GM23338 (cell line): ENCODE data around the gene RP9. TPM values are rescaled to one million over a fixed set of nuclear protein-coding genes. Genes with fewer than 3 reads are reported as not detected.

Experiments
- ATAC-seq: fragments of 200-7000 bp; cut with Tn5 transposase; 3 replicates; pipeline ENCODE4 v1.9.1; 2020
- DNase-seq: peaks from one replicate; pipeline ENCODE4 v3.0.0-alpha.2; 2015; ENCODE audit warnings: low spot score
- H2AFZ ChIP-seq: fragments of 200-600 bp; sonication (generic); 2 replicates; pipeline ENCODE4 v1.8.0; 2016; ENCODE audit warnings: antibody characterized with exemption, mild to moderate bottlenecking, moderate library complexity
- H3F3A ChIP-seq: fragments of 200-600 bp; sonication (generic); replicated peaks from 2 replicates; pipeline ENCODE4 v1.8.0; 2017; ENCODE audit warnings: antibody characterized with exemption, mixed run types, low read depth
- H3K27ac ChIP-seq: fragments of 200-600 bp; sonication (generic); 2 replicates; pipeline ENCODE4 v1.6.1; 2016; ENCODE audit warnings: low read depth
- H3K27me3 ChIP-seq: fragments of 200-600 bp; sonication (generic); 2 replicates; pipeline ENCODE4 v1.8.0; 2016; ENCODE audit warnings: mild to moderate bottlenecking, mixed run types, moderate library complexity; ENCODE audit not compliant: insufficient read depth
- H3K36me3 ChIP-seq: fragments of 200-600 bp; sonication (generic); 2 replicates; pipeline ENCODE4 v1.8.0; 2016; ENCODE audit warnings: mild to moderate bottlenecking; ENCODE audit not compliant: insufficient read depth
- H3K4me1 ChIP-seq: fragments of 200-600 bp; sonication (generic); 2 replicates; pipeline ENCODE4 v1.8.0; 2016; ENCODE audit warnings: mild to moderate bottlenecking, moderate library complexity; ENCODE audit not compliant: insufficient read depth
- H3K4me2 ChIP-seq: fragments of 200-600 bp; sonication (generic); 2 replicates; pipeline ENCODE4 v1.7.1; 2017; ENCODE audit warnings: mixed run types
- H3K4me3 ChIP-seq: fragments of 200-600 bp; sonication (generic); 2 replicates; pipeline ENCODE4 v1.6.1; 2016; ENCODE audit warnings: mixed run types
- H3K79me2 ChIP-seq: fragments of 200-600 bp; sonication (generic); replicated peaks from 2 replicates; pipeline ENCODE4 v1.8.0; 2017; ENCODE audit warnings: mild to moderate bottlenecking; ENCODE audit not compliant: insufficient read depth
- H3K9me2 ChIP-seq: fragments of 200-600 bp; sonication (generic); 2 replicates; pipeline ENCODE4 v1.8.0; 2017; ENCODE audit not compliant: insufficient read depth
- H4K20me1 ChIP-seq: fragments of 200-600 bp; sonication (generic); replicated peaks from 2 replicates; pipeline ENCODE4 v1.8.0; 2017; ENCODE audit warnings: mild to moderate bottlenecking; ENCODE audit not compliant: insufficient read depth
- H3K27ac Mint-ChIP-seq: 2 replicates; pipeline ENCODE4 v1.8.0; 2020; ENCODE audit warnings: inconsistent platforms, mild to moderate bottlenecking, moderate library complexity, mixed read lengths
- H3K27me3 Mint-ChIP-seq: 3 replicates; pipeline ENCODE4 v1.8.0; 2022; ENCODE audit warnings: low read depth, mild to moderate bottlenecking, moderate library complexity, mixed read lengths, inconsistent platforms; ENCODE audit not compliant: insufficient read depth, poor library complexity
- H3K36me3 Mint-ChIP-seq: 3 replicates; pipeline ENCODE4 v1.8.0; 2021; ENCODE audit warnings: low read depth, mild to moderate bottlenecking, inconsistent platforms, moderate library complexity, mixed read lengths
- H3K4me1 Mint-ChIP-seq: 3 replicates; pipeline ENCODE4 v1.8.0; 2020; ENCODE audit warnings: mild to moderate bottlenecking, inconsistent platforms, mixed read lengths
- H3K4me3 Mint-ChIP-seq: 3 replicates; pipeline ENCODE4 v1.8.0; 2021; ENCODE audit warnings: moderate library complexity, mild to moderate bottlenecking, inconsistent platforms, mixed read lengths
- H3K9me3 Mint-ChIP-seq: 3 replicates; pipeline ENCODE4 v1.8.0; 2020; ENCODE audit warnings: moderate library complexity, mild to moderate bottlenecking, inconsistent platforms, mixed read lengths
- EZH2phosphoT487 ChIP-seq: fragments of 200-600 bp; sonication (generic); IDR thresholded peaks from one replicate; pipeline ENCODE4 v1.8.1; 2018; ENCODE audit warnings: antibody characterized with exemption; ENCODE audit not compliant: unreplicated experiment
- JUNB ChIP-seq: IDR thresholded peaks from one replicate; pipeline ENCODE4 v1.6.1; 2016; ENCODE audit warnings: antibody characterized with exemption; ENCODE audit not compliant: unreplicated experiment
- NANOG ChIP-seq: IDR thresholded peaks from 2 replicates; pipeline ENCODE4 v1.6.1; 2016; ENCODE audit warnings: antibody characterized with exemption, borderline replicate concordance
- STAT1 ChIP-seq: IDR thresholded peaks from one replicate; pipeline ENCODE4 v1.6.1; 2016; ENCODE audit warnings: antibody characterized with exemption; ENCODE audit not compliant: unreplicated experiment
- ZNF114 ChIP-seq: fragments of 250-450 bp; sonication (Bioruptor Pico); IDR thresholded peaks from 2 replicates; pipeline ENCODE4 v1.5.0; 2020; ENCODE audit warnings: mild to moderate bottlenecking, moderate library complexity
- polyA plus RNA-seq: library from polyadenylated mRNA; unstranded; fragments of >200 nt; fragmentation: Nextera tagmentation; extraction: Ambion mirVana; gene quantifications from 2 replicates; pipeline ENCODE4 v1.2.1, GENCODE V29; 2016
- total RNA-seq: library from RNA; depleted of rRNA; stranded (reverse); fragments of >200 nt; shearing (Covaris generic); gene quantifications from 2 replicates; pipeline ENCODE4 v1.2.3, GENCODE V29; 2014
- TF ChIP-seq, protein P1 (sequence below): fragments of 250-450 bp; sonication (Bioruptor Pico); IDR thresholded peaks from 2 replicates; pipeline ENCODE4 v1.5.0; 2020; ENCODE audit warnings: mild to moderate bottlenecking, moderate library complexity
- TF ChIP-seq, protein P2 (sequence below): IDR thresholded peaks from one replicate; pipeline ENCODE4 v1.6.1; 2018; ENCODE audit warnings: antibody characterized with exemption; ENCODE audit not compliant: unreplicated experiment
- TF ChIP-seq, protein P3 (sequence below), 2 experiments: fragments of 200-600 bp in 1 of 2; sonication (generic) in 1 of 2; conservative IDR thresholded peaks; 2 replicates each; pipeline versions ENCODE4 v1.5.1 to v1.6.1; 2016 to 2017; ENCODE audit warnings: antibody characterized with exemption in 2 of 2, low read depth in 2 of 2, mild to moderate bottlenecking in 2 of 2, moderate library complexity in 1 of 2

RP9 gene
- total and polyA plus RNA-seq, 2 experiments from 2014 or later: 8.7 to 43.2 TPM

DNA sequence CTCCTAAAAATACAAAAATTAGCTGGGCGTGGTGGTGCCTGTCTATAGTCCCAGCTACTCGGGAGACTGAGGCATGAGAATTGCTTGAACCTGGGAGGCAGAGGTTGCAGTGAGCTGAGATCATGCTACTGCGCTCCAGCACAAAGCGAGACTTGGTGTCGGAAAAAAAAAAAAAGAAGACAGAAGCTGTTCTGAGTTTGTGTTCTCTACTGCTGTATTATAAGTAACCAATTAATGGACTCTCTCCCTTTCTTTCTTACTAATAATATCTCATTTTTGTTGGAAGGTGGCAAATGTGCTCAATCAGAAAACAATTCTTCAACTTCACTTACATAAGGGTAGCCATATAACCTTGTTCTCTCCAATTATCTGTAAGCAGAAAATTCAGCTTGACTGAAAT, 54.0 kb downstream of the RP9 start (continued):
- TF ChIP-seq, protein P1, sequence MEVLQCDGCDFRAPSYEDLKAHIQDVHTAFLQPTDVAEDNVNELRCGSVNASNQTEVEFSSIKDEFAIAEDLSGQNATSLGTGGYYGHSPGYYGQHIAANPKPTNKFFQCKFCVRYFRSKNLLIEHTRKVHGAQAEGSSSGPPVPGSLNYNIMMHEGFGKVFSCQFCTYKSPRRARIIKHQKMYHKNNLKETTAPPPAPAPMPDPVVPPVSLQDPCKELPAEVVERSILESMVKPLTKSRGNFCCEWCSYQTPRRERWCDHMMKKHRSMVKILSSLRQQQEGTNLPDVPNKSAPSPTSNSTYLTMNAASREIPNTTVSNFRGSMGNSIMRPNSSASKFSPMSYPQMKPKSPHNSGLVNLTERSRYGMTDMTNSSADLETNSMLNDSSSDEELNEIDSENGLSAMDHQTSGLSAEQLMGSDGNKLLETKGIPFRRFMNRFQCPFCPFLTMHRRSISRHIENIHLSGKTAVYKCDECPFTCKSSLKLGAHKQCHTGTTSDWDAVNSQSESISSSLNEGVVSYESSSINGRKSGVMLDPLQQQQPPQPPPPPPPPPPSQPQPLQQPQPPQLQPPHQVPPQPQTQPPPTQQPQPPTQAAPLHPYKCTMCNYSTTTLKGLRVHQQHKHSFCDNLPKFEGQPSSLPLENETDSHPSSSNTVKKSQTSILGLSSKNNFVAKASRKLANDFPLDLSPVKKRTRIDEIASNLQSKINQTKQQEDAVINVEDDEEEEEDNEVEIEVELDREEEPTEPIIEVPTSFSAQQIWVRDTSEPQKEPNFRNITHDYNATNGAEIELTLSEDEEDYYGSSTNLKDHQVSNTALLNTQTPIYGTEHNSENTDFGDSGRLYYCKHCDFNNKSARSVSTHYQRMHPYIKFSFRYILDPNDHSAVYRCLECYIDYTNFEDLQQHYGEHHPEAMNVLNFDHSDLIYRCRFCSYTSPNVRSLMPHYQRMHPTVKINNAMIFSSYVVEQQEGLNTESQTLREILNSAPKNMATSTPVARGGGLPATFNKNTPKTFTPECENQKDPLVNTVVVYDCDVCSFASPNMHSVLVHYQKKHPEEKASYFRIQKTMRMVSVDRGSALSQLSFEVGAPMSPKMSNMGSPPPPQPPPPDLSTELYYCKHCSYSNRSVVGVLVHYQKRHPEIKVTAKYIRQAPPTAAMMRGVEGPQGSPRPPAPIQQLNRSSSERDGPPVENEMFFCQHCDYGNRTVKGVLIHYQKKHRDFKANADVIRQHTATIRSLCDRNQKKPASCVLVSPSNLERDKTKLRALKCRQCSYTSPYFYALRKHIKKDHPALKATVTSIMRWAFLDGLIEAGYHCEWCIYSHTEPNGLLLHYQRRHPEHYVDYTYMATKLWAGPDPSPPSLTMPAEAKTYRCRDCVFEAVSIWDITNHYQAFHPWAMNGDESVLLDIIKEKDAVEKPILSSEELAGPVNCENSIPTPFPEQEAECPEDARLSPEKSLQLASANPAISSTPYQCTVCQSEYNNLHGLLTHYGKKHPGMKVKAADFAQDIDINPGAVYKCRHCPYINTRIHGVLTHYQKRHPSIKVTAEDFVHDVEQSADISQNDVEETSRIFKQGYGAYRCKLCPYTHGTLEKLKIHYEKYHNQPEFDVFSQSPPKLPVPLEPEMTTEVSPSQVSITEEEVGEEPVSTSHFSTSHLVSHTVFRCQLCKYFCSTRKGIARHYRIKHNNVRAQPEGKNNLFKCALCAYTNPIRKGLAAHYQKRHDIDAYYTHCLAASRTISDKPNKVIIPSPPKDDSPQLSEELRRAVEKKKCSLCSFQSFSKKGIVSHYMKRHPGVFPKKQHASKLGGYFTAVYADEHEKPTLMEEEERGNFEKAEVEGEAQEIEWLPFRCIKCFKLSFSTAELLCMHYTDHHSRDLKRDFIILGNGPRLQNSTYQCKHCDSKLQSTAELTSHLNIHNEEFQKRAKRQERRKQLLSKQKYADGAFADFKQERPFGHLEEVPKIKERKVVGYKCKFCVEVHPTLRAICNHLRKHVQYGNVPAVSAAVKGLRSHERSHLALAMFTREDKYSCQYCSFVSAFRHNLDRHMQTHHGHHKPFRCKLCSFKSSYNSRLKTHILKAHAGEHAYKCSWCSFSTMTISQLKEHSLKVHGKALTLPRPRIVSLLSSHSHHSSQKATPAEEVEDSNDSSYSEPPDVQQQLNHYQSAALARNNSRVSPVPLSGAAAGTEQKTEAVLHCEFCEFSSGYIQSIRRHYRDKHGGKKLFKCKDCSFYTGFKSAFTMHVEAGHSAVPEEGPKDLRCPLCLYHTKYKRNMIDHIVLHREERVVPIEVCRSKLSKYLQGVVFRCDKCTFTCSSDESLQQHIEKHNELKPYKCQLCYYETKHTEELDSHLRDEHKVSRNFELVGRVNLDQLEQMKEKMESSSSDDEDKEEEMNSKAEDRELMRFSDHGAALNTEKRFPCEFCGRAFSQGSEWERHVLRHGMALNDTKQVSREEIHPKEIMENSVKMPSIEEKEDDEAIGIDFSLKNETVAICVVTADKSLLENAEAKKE (CRISPR knock-in tag): no peak

DNA sequence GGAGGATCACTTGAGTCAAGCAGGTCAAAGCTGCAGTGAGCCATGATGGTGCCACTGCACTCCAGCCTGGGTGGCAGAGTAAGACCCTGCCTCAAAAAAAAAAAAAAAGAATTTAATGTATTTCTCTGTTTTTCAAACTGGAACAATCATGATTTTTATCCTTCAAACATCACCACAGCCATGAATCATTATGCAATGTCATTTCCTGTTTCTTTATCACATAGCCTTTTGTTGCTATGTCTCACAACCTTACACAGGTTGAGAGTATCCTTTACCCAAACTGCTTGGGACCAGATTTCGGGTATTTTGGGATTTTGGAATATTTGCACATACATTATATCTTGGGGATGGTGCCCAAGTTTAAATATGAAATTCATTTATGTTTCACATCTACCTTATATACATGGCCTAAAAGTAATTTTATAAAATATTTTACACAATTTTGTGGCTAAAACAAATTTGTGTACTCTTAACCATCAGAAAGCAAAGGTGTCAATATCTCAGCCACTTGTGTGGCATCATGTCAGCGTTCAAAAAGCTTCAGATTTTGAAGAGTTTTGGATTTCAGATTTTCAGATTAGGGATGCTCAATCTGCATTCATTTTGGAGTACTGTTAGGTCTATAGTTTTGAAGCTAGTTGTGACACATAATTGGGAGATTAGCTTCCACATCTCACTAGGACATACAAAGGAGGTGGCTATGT, 54.8 kb downstream of the RP9 start:
- Histone ChIP-seq H3K79me2 (peaks cover 99% of the 10 kb centered on the region), H4K20me1 (peaks cover 56% of the 10 kb centered on the region), H3K4me1 (no peaks in the 10 kb centered on the region; the same call in 1 of the 2 replicates), H3K27me3 (no peaks in the 10 kb centered on the region), H3K36me3 (no peaks in the 10 kb centered on the region), H3K4me2 (no peak overlapping the region), H3K4me3 (no peak overlapping the region), H2AFZ (no peak overlapping the region), H3K9me2 (no peaks in the 10 kb centered on the region), H3K27ac (no peak overlapping the region), H3F3A (no peaks in the 10 kb centered on the region)
- Mint-ChIP-seq H3K27me3 (no peaks in the 10 kb centered on the region), H3K4me3 (no peak overlapping the region), H3K4me1 (0 out of 3 replicates have a peak, but pooled peaks cover 5% of the 10 kb centered on the region), H3K27ac (no peak overlapping the region), H3K36me3 (peaks cover 6% of the 10 kb centered on the region; the same call in 1 of the 3 replicates), H3K9me3 (no peaks in the 10 kb centered on the region)
- ATAC-seq (no peak), DNase-seq (no peak)
- TF ChIP-seq, protein P2, sequence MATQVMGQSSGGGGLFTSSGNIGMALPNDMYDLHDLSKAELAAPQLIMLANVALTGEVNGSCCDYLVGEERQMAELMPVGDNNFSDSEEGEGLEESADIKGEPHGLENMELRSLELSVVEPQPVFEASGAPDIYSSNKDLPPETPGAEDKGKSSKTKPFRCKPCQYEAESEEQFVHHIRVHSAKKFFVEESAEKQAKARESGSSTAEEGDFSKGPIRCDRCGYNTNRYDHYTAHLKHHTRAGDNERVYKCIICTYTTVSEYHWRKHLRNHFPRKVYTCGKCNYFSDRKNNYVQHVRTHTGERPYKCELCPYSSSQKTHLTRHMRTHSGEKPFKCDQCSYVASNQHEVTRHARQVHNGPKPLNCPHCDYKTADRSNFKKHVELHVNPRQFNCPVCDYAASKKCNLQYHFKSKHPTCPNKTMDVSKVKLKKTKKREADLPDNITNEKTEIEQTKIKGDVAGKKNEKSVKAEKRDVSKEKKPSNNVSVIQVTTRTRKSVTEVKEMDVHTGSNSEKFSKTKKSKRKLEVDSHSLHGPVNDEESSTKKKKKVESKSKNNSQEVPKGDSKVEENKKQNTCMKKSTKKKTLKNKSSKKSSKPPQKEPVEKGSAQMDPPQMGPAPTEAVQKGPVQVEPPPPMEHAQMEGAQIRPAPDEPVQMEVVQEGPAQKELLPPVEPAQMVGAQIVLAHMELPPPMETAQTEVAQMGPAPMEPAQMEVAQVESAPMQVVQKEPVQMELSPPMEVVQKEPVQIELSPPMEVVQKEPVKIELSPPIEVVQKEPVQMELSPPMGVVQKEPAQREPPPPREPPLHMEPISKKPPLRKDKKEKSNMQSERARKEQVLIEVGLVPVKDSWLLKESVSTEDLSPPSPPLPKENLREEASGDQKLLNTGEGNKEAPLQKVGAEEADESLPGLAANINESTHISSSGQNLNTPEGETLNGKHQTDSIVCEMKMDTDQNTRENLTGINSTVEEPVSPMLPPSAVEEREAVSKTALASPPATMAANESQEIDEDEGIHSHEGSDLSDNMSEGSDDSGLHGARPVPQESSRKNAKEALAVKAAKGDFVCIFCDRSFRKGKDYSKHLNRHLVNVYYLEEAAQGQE: no peak
- TF ChIP-seq STAT1 (no peak), JUNB (no peak), ZNF114 (CRISPR knock-in tag) (no peak), NANOG (no peak), EZH2phosphoT487 (no peak)
- TF ChIP-seq, protein P3, sequence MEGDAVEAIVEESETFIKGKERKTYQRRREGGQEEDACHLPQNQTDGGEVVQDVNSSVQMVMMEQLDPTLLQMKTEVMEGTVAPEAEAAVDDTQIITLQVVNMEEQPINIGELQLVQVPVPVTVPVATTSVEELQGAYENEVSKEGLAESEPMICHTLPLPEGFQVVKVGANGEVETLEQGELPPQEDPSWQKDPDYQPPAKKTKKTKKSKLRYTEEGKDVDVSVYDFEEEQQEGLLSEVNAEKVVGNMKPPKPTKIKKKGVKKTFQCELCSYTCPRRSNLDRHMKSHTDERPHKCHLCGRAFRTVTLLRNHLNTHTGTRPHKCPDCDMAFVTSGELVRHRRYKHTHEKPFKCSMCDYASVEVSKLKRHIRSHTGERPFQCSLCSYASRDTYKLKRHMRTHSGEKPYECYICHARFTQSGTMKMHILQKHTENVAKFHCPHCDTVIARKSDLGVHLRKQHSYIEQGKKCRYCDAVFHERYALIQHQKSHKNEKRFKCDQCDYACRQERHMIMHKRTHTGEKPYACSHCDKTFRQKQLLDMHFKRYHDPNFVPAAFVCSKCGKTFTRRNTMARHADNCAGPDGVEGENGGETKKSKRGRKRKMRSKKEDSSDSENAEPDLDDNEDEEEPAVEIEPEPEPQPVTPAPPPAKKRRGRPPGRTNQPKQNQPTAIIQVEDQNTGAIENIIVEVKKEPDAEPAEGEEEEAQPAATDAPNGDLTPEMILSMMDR (conservative IDR thresholded peaks at IDR 0.05; ENCODE audit: low read depth in 2 of 2): no peak
